HUES64 (cell line): Measurements from ENCODE around the gene PPP2R2C.

ENCODE experiments used
- H3K27ac ChIP-seq: 2 replicates; pipeline ENCODE4 v1.7.0; 2013; ENCODE audit warnings: low read depth, low read length, inconsistent platforms
- H3K27me3 ChIP-seq: 2 replicates; pipeline ENCODE4 v1.6.1; 2013; ENCODE audit warnings: mild to moderate bottlenecking, low read length; ENCODE audit not compliant: insufficient read depth
- H3K36me3 ChIP-seq: 2 replicates; pipeline ENCODE4 v1.6.1; 2013; ENCODE audit warnings: mild to moderate bottlenecking, low read length; ENCODE audit not compliant: insufficient read depth
- H3K4me1 ChIP-seq: 2 replicates; pipeline ENCODE4 v1.6.1; 2013; ENCODE audit warnings: mild to moderate bottlenecking, low read length, moderate library complexity; ENCODE audit not compliant: insufficient read depth
- H3K4me3 ChIP-seq: 2 replicates; pipeline ENCODE4 v1.5.1; 2013; ENCODE audit warnings: mild to moderate bottlenecking, low read length, moderate library complexity
- H3K9ac ChIP-seq: 2 replicates; pipeline ENCODE4 v1.6.1; 2013; ENCODE audit warnings: mild to moderate bottlenecking, low read depth, low read length
- H3K9me3 ChIP-seq: 2 replicates; pipeline ENCODE4 v1.6.1; 2013; ENCODE audit warnings: low read depth, low read length; ENCODE audit not compliant: insufficient read depth
- WGBS: fragments of 150-250, 120-280 bp; methylation state at CpG from one replicate; pipeline ENCODE4 v1.1.7; 2013; ENCODE audit warnings: missing lambda C conversion rate; 5-methylcytosine and 5-hydroxymethylcytosine counted together

Gene PPP2R2C

GRCh38 chr4:6392407-6392806, 80.0 kb downstream of the PPP2R2C start:
- 87% methylated on average over 7 of the region's 7 CpGs for WGBS
- H3K27me3 ChIP-seq, result no peaks in the 10 kb centered on the region

GRCh38 chr4:6391852-6392188, 80.6 kb downstream of the PPP2R2C start:
- no peaks in the 10 kb centered on the region for H3K27me3 ChIP-seq
- no peak overlapping the region for H3K27ac ChIP-seq

More at GRCh38 chr4:6392407-6392806, 80.0 kb downstream of the PPP2R2C start:
- Histone ChIP-seq H3K4me3 (no peak overlapping the region), H3K27ac (no peak overlapping the region), H3K36me3 (no peaks in the 10 kb centered on the region), H3K9ac (no peak overlapping the region), H3K9me3 (no peaks in the 10 kb centered on the region), H3K4me1 (no peaks in the 10 kb centered on the region)

GRCh38 chr4:6391186-6391851, 81.1 kb downstream of the PPP2R2C start:
- H3K27ac ChIP-seq, result no peak overlapping the region
- H3K36me3 ChIP-seq, result no peaks in the 10 kb centered on the region
- no peaks in the 10 kb centered on the region for H3K4me1 ChIP-seq
- no peak overlapping the region for H3K9ac ChIP-seq
- H3K4me3 ChIP-seq, result no peak overlapping the region
- WGBS, result 89% methylated on average over 15 of the region's 15 CpGs
- no peaks in the 10 kb centered on the region for H3K9me3 ChIP-seq
- H3K27me3 ChIP-seq, result no peaks in the 10 kb centered on the region

More at GRCh38 chr4:6391852-6392188, 80.6 kb downstream of the PPP2R2C start:
- Histone ChIP-seq H3K4me3 (no peak overlapping the region), H3K9ac (no peak overlapping the region), H3K9me3 (no peaks in the 10 kb centered on the region), H3K36me3 (no peaks in the 10 kb centered on the region), H3K4me1 (no peaks in the 10 kb centered on the region)
- WGBS, result 93% methylated on average over 9 of the region's 9 CpGs

- H3K36me3 ChIP-seq, result no peaks in the 10 kb centered on the region
- no peak overlapping the region for H3K4me3 ChIP-seq
- no peaks in the 10 kb centered on the region for H3K4me1 ChIP-seq
- no peaks in the 10 kb centered on the region for H3K27me3 ChIP-seq
- WGBS, result 54% methylated on average over 18 of the region's 18 CpGs
- no peak overlapping the region for H3K27ac ChIP-seq
- H3K9ac ChIP-seq, result no peak overlapping the region
- H3K9me3 ChIP-seq, result no peaks in the 10 kb centered on the region
Measured at GRCh38 chr4:6390356-6390755, 82.1 kb downstream of the PPP2R2C start.

- no peaks in the 10 kb centered on the region for H3K36me3 ChIP-seq
- H3K27me3 ChIP-seq, result no peaks in the 10 kb centered on the region
- no peak overlapping the region for H3K4me3 ChIP-seq
- WGBS, result 90% methylated on average over 19 of the region's 19 CpGs
- no peaks in the 10 kb centered on the region for H3K4me1 ChIP-seq
- H3K27ac ChIP-seq, result no peak overlapping the region
- H3K9me3 ChIP-seq, result no peaks in the 10 kb centered on the region
- H3K9ac ChIP-seq, result no peak overlapping the region
Measured at GRCh38 chr4:6389142-6389825, 83.1 kb downstream of the PPP2R2C start.

- Histone ChIP-seq H3K9me3 (no peaks in the 10 kb centered on the region), H3K4me1 (no peaks in the 10 kb centered on the region), H3K4me3 (no peak overlapping the region), H3K27me3 (no peaks in the 10 kb centered on the region), H3K9ac (no peak overlapping the region), H3K27ac (no peak overlapping the region), H3K36me3 (no peaks in the 10 kb centered on the region)
- 80% methylated on average over 9 of the region's 9 CpGs for WGBS
Measured at GRCh38 chr4:6388713-6389112, 83.7 kb downstream of the PPP2R2C start.

GRCh38 chr4:6387946-6388345, 84.5 kb downstream of the PPP2R2C start:
- Histone ChIP-seq H3K9me3 (no peaks in the 10 kb centered on the region), H3K36me3 (no peaks in the 10 kb centered on the region), H3K4me1 (no peaks in the 10 kb centered on the region), H3K9ac (no peak overlapping the region), H3K4me3 (no peak overlapping the region), H3K27ac (no peak overlapping the region), H3K27me3 (no peaks in the 10 kb centered on the region)
- 83% methylated on average over 5 of the region's 5 CpGs for WGBS

GRCh38 chr4:6386091-6386490, 86.3 kb downstream of the PPP2R2C start:
- Histone ChIP-seq H3K36me3 (no peaks in the 10 kb centered on the region), H3K4me3 (no peak overlapping the region), H3K27ac (no peak overlapping the region), H3K27me3 (no peaks in the 10 kb centered on the region), H3K9ac (no peak overlapping the region), H3K9me3 (no peaks in the 10 kb centered on the region), H3K4me1 (no peaks in the 10 kb centered on the region)
- 93% methylated on average over 7 of the region's 7 CpGs for WGBS

- H3K9ac ChIP-seq, result no peak overlapping the region
- no peaks in the 10 kb centered on the region for H3K9me3 ChIP-seq
- WGBS, result 92% methylated on average over 2 of the region's 2 CpGs
- H3K36me3 ChIP-seq, result no peaks in the 10 kb centered on the region
- no peak overlapping the region for H3K4me3 ChIP-seq
- no peaks in the 10 kb centered on the region for H3K4me1 ChIP-seq
- no peaks in the 10 kb centered on the region for H3K27me3 ChIP-seq
- H3K27ac ChIP-seq, result no peak overlapping the region
Measured at GRCh38 chr4:6385288-6385687, 87.1 kb downstream of the PPP2R2C start.

GRCh38 chr4:6384541-6384940, 87.9 kb downstream of the PPP2R2C start:
- H3K9me3 ChIP-seq, result no peaks in the 10 kb centered on the region
- WGBS, result 95% methylated on average over 3 of the region's 3 CpGs
- no peaks in the 10 kb centered on the region for H3K36me3 ChIP-seq
- no peak overlapping the region for H3K27ac ChIP-seq
- no peak overlapping the region for H3K4me3 ChIP-seq
- H3K27me3 ChIP-seq, result no peaks in the 10 kb centered on the region
- H3K4me1 ChIP-seq, result peaks cover 2% of the 10 kb centered on the region; the same call in 1 of the 2 replicates
- H3K9ac ChIP-seq, result no peak overlapping the region

GRCh38 chr4:6383929-6384328, 88.5 kb downstream of the PPP2R2C start:
- no peaks in the 10 kb centered on the region for H3K27me3 ChIP-seq
- H3K9me3 ChIP-seq, result no peaks in the 10 kb centered on the region
- no peak overlapping the region for H3K4me3 ChIP-seq
- peaks cover 7% of the 10 kb centered on the region; the same call in 1 of the 2 replicates for H3K4me1 ChIP-seq
- no peaks in the 10 kb centered on the region for H3K36me3 ChIP-seq
- H3K27ac ChIP-seq, result no peak overlapping the region
- 91% methylated on average over 7 of the region's 9 CpGs for WGBS
- no peak overlapping the region for H3K9ac ChIP-seq
